IMR-90 (cell line): Measurements from ENCODE around the gene NCKAP5. TPM values are rescaled to one million over a fixed set of nuclear protein-coding genes. Genes with fewer than 3 reads are reported as not detected.

Experiments
- ATAC-seq: fragments of 200-7000 bp; cut with Tn5 transposase; 2 replicates; pipeline ENCODE4 v1.9.1; 2020; ENCODE audit warnings: low read depth, mild to moderate bottlenecking, moderate library complexity
- BruUV-seq: library from RNA; stranded (reverse); fragments of 400-500 nt; replicated peaks from 2 replicates; lab custom pipeline; 2021; lab: Mats Ljungman, UMichigan
- CTCF ChIA-PET: fragments of 300-600 bp; formaldehyde crosslinking; extraction: SDS; loops from one replicate; lab custom pipeline; 2021; ENCODE audit warnings: antibody characterized with exemption; lab: Yijun Ruan, JAX
- POLR2A ChIA-PET: fragments of 300-600 bp; sonication (Branson Sonifier 250); formaldehyde crosslinking; loops from one replicate; lab custom pipeline; 2022; ENCODE audit warnings: antibody characterized with exemption; ENCODE audit not compliant: unreplicated experiment; lab: Charles Lee
- DNase-seq: peaks from one replicate; pipeline ENCODE4 v3.0.0; 2013
- H2AFZ ChIP-seq: replicated peaks from 2 replicates; pipeline ENCODE3; 2013; ENCODE audit warnings: low read length, mild to moderate bottlenecking; ENCODE audit not compliant: poor library complexity
- H2AK5ac ChIP-seq: 2 replicates; pipeline ENCODE4 v1.6.1; 2013; ENCODE audit warnings: low read depth, low read length, inconsistent platforms
- H2AK9ac ChIP-seq: replicated peaks from 2 replicates; pipeline ENCODE3; 2013; ENCODE audit warnings: mild to moderate bottlenecking, low read depth, low read length, moderate library complexity; ENCODE audit not compliant: poor library complexity
- H2BK120ac ChIP-seq: 2 replicates; pipeline ENCODE4 v1.6.1; 2013; ENCODE audit warnings: low read depth, low read length, inconsistent platforms
- H2BK15ac ChIP-seq: 3 replicates; pipeline ENCODE4 v1.6.1; 2013; ENCODE audit warnings: low read depth, low read length, inconsistent platforms
- H2BK20ac ChIP-seq: 2 replicates; pipeline ENCODE4 v1.6.1; 2013; ENCODE audit warnings: low read depth, mild to moderate bottlenecking, inconsistent platforms, low read length, moderate library complexity
- H2BK5ac ChIP-seq: 2 replicates; pipeline ENCODE4 v1.6.1; 2013; ENCODE audit warnings: mild to moderate bottlenecking, low read depth, low read length, inconsistent platforms; ENCODE audit not compliant: poor library complexity, severe bottlenecking
- H3K14ac ChIP-seq: replicated peaks from 2 replicates; pipeline ENCODE4 v1.6.1; 2013; ENCODE audit warnings: low read depth, low read length, inconsistent platforms
- H3K18ac ChIP-seq: 2 replicates; pipeline ENCODE4 v1.6.1; 2013; ENCODE audit warnings: low read depth, low read length, control low read depth
- H3K23ac ChIP-seq: 2 replicates; pipeline ENCODE4 v1.6.1; 2013; ENCODE audit warnings: low read depth, low read length, inconsistent platforms
- H3K27ac ChIP-seq: 2 replicates; pipeline ENCODE4 v1.5.1; 2013; ENCODE audit warnings: mild to moderate bottlenecking, control low read depth, low read length; ENCODE audit not compliant: insufficient read depth
- H3K27me3 ChIP-seq: 2 replicates; pipeline ENCODE4 v1.6.1; 2013; ENCODE audit warnings: low read length; ENCODE audit not compliant: control insufficient read depth, insufficient read depth
- H3K36me3 ChIP-seq: 2 replicates; pipeline ENCODE4 v1.6.1; 2013; ENCODE audit warnings: low read length, mixed read lengths; ENCODE audit not compliant: control insufficient read depth, insufficient read depth
- H3K4ac ChIP-seq: 2 replicates; pipeline ENCODE4 v1.6.1; 2013; ENCODE audit warnings: low read depth, low read length, inconsistent platforms
- H3K4me1 ChIP-seq: 2 replicates; pipeline ENCODE4 v1.6.1; 2013; ENCODE audit warnings: low read length, mixed read lengths; ENCODE audit not compliant: control insufficient read depth, insufficient read depth
- H3K4me2 ChIP-seq: 2 replicates; pipeline ENCODE4 v1.6.1; 2013; ENCODE audit warnings: low read depth, mild to moderate bottlenecking, control low read depth, low read length, moderate library complexity
- H3K4me3 ChIP-seq: 2 replicates; pipeline ENCODE4 v1.5.1; 2013; ENCODE audit warnings: low read depth, mild to moderate bottlenecking, control low read depth, low read length, moderate library complexity; ENCODE audit not compliant: insufficient read depth
- H3K56ac ChIP-seq: 2 replicates; pipeline ENCODE4 v1.6.1; 2013; ENCODE audit warnings: low read length, inconsistent platforms; ENCODE audit not compliant: insufficient read depth; ENCODE audit errors: extremely low read depth
- H3K79me1 ChIP-seq, 2 experiments: 2 replicates each; pipeline ENCODE4 v1.6.1; 2013; ENCODE audit warnings: low read length in 2 of 2, inconsistent platforms in 1 of 2, low read depth in 1 of 2
- H3K9ac ChIP-seq: 2 replicates; pipeline ENCODE4 v1.6.1; 2013; ENCODE audit warnings: low read depth, low read length, control low read depth
- H3K9me1 ChIP-seq: 2 replicates; pipeline ENCODE4 v1.6.1; 2013; ENCODE audit warnings: low read length, inconsistent platforms; ENCODE audit not compliant: insufficient read depth
- H3K9me3 ChIP-seq: 2 replicates; pipeline ENCODE4 v1.6.1; 2013; ENCODE audit warnings: low read length; ENCODE audit not compliant: control insufficient read depth, insufficient read depth
- H4K20me1 ChIP-seq: 2 replicates; pipeline ENCODE4 v1.6.1; 2013; ENCODE audit warnings: low read length, inconsistent platforms; ENCODE audit not compliant: insufficient read depth
- H4K5ac ChIP-seq: 2 replicates; pipeline ENCODE4 v1.6.1; 2013; ENCODE audit warnings: mild to moderate bottlenecking, low read depth, low read length, control low read depth
- H4K8ac ChIP-seq, 2 experiments: 2 replicates each; pipeline ENCODE4 v1.6.1; 2013; ENCODE audit warnings: low read depth in 2 of 2, low read length in 2 of 2, control low read depth in 1 of 2, inconsistent platforms in 1 of 2
- H4K91ac ChIP-seq: 2 replicates; pipeline ENCODE4 v1.6.1; 2013; ENCODE audit warnings: low read depth, low read length, inconsistent platforms; ENCODE audit not compliant: insufficient read depth
- CEBPB ChIP-seq: IDR thresholded peaks from 2 replicates; pipeline ENCODE4 v1.6.1; 2012; ENCODE audit warnings: low read depth, low read length, improper control_type of control experiment
- CHD1 ChIP-seq: IDR thresholded peaks from 2 replicates; pipeline ENCODE4 v1.6.1; 2012; ENCODE audit warnings: low read depth, low read length, improper control_type of control experiment
- FOS ChIP-seq: fragments of 150-350 bp; IDR thresholded peaks from 2 replicates; pipeline ENCODE4 v1.6.1; 2016; ENCODE audit warnings: low read depth, low read length
- MAFK ChIP-seq: IDR thresholded peaks from 2 replicates; pipeline ENCODE4 v1.6.1; 2012; ENCODE audit warnings: low read depth, low read length, improper control_type of control experiment
- MXI1 ChIP-seq: IDR thresholded peaks from 2 replicates; pipeline ENCODE4 v1.6.1; 2012; ENCODE audit warnings: low read depth, mild to moderate bottlenecking, low read length, moderate library complexity, borderline replicate concordance
- NFE2L2 ChIP-seq: fragments of 150-350 bp; IDR thresholded peaks from 2 replicates; pipeline ENCODE4 v1.6.1; 2016; ENCODE audit warnings: low read depth, mild to moderate bottlenecking, low read length
- POLR2A ChIP-seq: IDR thresholded peaks from 2 replicates; pipeline ENCODE4 v1.6.1; 2012; ENCODE audit warnings: mild to moderate bottlenecking, low read depth, low read length
- RAD21 ChIP-seq: IDR thresholded peaks from 2 replicates; pipeline ENCODE4 v1.6.1; 2012; ENCODE audit warnings: low read length, improper control_type of control experiment
- RCOR1 ChIP-seq: IDR thresholded peaks from 2 replicates; pipeline ENCODE4 v1.6.1; 2012; ENCODE audit warnings: mild to moderate bottlenecking, low read length, improper control_type of control experiment; ENCODE audit not compliant: insufficient replicate concordance
- RFX5 ChIP-seq: IDR thresholded peaks from 2 replicates; pipeline ENCODE4 v1.8.0; 2012; ENCODE audit warnings: low read depth, mild to moderate bottlenecking, low read length, moderate library complexity
- SMC3 ChIP-seq: fragments of 150-350 bp; IDR thresholded peaks from 2 replicates; pipeline ENCODE4 v1.6.1; 2016; ENCODE audit warnings: low read depth, mild to moderate bottlenecking, antibody characterized with exemption, low read length, moderate library complexity
- WGBS, 2 experiments: methylation state at CpG; one replicate each; pipeline versions ENCODE4 v1.1.5 to v1.1.7; 2013; ENCODE audit warnings: missing lambda C conversion rate in 2 of 2; ENCODE audit not compliant: insufficient read length in 1 of 2; ENCODE audit errors: extremely low coverage in 2 of 2; 5-methylcytosine and 5-hydroxymethylcytosine counted together
- dilution Hi-C: fragments of 300-500 bp; cut with HindIII; formaldehyde crosslinking; loops from one replicate; pipeline ENCODE4 v1.14.3; 2018; ENCODE audit warnings: low sequenced_read_pairs; ENCODE audit not compliant: unreplicated experiment
- in situ Hi-C: fragments of 300-500 bp; cut with MboI; formaldehyde crosslinking; loops from 3 replicates; pipeline ENCODE4 v1.14.3; 2019; ENCODE audit warnings: low sequenced_read_pairs, inconsistent platforms, mixed read lengths
- intact Hi-C: fragments of 100-400 bp; cut with micrococcal nuclease; formaldehyde crosslinking; loops from 2 replicates; pipeline ENCODE4 v1.10.0; 2022
- polyA plus RNA-seq, 3 experiments: library from polyadenylated mRNA; depleted of rRNA; stranded (reverse); fragments of >200 nt; gene quantifications; 2 replicates each; pipeline ENCODE4 v1.2.3, GENCODE V29; 2012; ENCODE audit warnings: low replicate concordance in 1 of 3
- total RNA-seq: library from RNA; depleted of rRNA; stranded (reverse); fragments of >200 nt; gene quantifications from 2 replicates; pipeline ENCODE4 v1.2.3, GENCODE V29; 2012
- TF ChIP-seq, protein P1 (sequence below): fragments of 150-350 bp; IDR thresholded peaks from 2 replicates; pipeline ENCODE4 v1.6.1; 2017; ENCODE audit warnings: mild to moderate bottlenecking, antibody characterized with exemption, low read length, low read depth
- TF ChIP-seq, protein P2 (sequence below): conservative IDR thresholded peaks from 2 replicates; pipeline ENCODE4 v1.5.1; 2012; ENCODE audit warnings: mild to moderate bottlenecking, low read depth, low read length, improper control_type of control experiment
- TF ChIP-seq, protein P3 (sequence below): fragments of 150-350 bp; IDR thresholded peaks from 2 replicates; pipeline ENCODE4 v1.6.1; 2016; ENCODE audit warnings: low read depth, mild to moderate bottlenecking, low read length, moderate library complexity, borderline replicate concordance

Gene NCKAP5
- total and polyA plus RNA-seq, 2 of the 4 experiments (the other 2 are of a cell fraction), result 2.7 to 3.9 TPM

DNA sequence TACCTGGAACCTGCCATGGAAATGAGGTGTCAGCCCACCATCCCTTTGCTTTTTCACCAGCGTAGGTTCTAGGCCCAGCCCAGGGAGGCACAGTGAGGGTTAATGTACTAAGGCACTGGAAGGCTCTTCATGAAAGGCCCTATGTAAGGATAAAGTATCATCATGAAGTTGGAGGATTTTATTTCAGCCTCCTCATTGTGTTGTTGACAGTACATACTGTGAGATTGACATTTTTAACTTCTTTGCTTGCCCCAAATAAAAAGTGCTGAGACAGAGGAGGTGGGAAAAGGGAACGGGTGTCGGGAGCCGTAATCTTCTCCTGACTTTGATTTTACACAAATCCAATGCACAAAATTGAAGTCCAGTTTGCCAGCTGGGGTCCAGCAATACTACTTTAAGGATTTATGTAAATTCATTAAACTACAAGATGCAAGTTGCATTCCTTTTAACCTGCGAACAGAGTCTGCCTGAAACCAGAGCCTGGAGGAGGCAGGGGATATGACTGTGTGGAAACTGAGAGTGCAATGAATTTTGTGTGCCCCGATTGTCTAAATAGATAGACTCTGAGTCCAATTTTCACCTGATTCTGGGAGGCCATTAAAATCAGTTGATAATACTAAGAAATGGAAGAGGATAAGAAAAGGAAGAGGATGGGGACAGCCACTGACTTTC is 5.4 kb upstream of the NCKAP5 start (continued):
- TF ChIP-seq POLR2A, result no peak

DNA sequence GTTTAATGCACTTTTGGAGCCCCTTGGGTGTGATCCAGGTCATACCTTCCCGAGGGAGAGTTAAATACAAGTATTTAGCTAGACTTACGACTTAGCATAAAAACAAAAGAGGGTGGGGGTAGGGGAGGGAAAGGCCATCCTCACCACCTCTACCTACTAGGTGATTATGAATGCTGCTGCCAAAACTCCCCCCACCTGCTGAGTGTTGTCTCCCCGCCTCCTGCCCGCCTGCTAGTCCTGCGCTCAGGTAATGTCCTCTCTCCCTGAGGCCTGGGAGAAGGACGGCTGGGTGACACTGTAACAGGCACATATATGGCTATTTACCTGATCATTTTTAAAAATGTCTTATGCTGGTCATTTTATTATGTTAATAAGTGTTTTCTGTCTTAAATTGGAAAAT is 3.0 kb upstream of the NCKAP5 start:
- no TSS peak for BruUV-seq
- no peak overlapping the region for H2AK9ac ChIP-seq
- H3K36me3 ChIP-seq, result no peaks in the 10 kb centered on the region
- no peak for DNase-seq
- no peak overlapping the region for H2BK15ac ChIP-seq
- H4K5ac ChIP-seq, result no peak overlapping the region
- H3K56ac ChIP-seq, result no peak overlapping the region
- H4K8ac ChIP-seq, result no peak overlapping the region
- ChIA-PET CTCF (no interaction called here), POLR2A (no interaction called here)
- H3K9me1 ChIP-seq, result no peaks in the 10 kb centered on the region
- H3K4ac ChIP-seq, result no peak overlapping the region
- no peak overlapping the region for H3K9ac ChIP-seq
- no peak overlapping the region for H2AFZ ChIP-seq
- no CpG with 5 or more reads among the region's 6 CpGs for WGBS, 2 experiments
- no peak overlapping the region for H2BK20ac ChIP-seq
- H3K4me2 ChIP-seq, result no peak overlapping the region
- no peak overlapping the region for H3K27ac ChIP-seq
- H3K23ac ChIP-seq, result no peak overlapping the region
- dilution Hi-C loops, result no loop called here
- H3K9me3 ChIP-seq, result no peaks in the 10 kb centered on the region
- H3K4me3 ChIP-seq, result no peak overlapping the region
- H3K14ac ChIP-seq, result no peak overlapping the region
- intact Hi-C loops, result no loop called here
- no peak for ATAC-seq
- no peaks in the 10 kb centered on the region for H3K27me3 ChIP-seq
- peaks cover 14% of the 10 kb centered on the region for H3K4me1 ChIP-seq
- H4K91ac ChIP-seq, result no peak overlapping the region
- no peak overlapping the region for H2AK5ac ChIP-seq
- in situ Hi-C loops, result loop anchor here (25.0 kb wide), 1 partner anchor 909 kb away; the partner anchor contains the start of gene LYPD1
- H4K20me1 ChIP-seq, result no peaks in the 10 kb centered on the region
- H2BK5ac ChIP-seq, result no peak overlapping the region
- no peak overlapping the region for H2BK120ac ChIP-seq
- H3K79me1 ChIP-seq, result peaks cover under 1 to 11% of the 10 kb centered on the region in 2 experiments; a peak in 2 of 4 replicates
- no peak overlapping the region for H3K18ac ChIP-seq
- TF ChIP-seq, protein P1, sequence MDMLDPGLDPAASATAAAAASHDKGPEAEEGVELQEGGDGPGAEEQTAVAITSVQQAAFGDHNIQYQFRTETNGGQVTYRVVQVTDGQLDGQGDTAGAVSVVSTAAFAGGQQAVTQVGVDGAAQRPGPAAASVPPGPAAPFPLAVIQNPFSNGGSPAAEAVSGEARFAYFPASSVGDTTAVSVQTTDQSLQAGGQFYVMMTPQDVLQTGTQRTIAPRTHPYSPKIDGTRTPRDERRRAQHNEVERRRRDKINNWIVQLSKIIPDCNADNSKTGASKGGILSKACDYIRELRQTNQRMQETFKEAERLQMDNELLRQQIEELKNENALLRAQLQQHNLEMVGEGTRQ, result no peak
- TF ChIP-seq FOS, result no peak
- no peak for TF ChIP-seq RFX5
- TF ChIP-seq SMC3, result no peak
- no peak for TF ChIP-seq CHD1
- no peak for TF ChIP-seq RCOR1
- TF ChIP-seq, protein P2, sequence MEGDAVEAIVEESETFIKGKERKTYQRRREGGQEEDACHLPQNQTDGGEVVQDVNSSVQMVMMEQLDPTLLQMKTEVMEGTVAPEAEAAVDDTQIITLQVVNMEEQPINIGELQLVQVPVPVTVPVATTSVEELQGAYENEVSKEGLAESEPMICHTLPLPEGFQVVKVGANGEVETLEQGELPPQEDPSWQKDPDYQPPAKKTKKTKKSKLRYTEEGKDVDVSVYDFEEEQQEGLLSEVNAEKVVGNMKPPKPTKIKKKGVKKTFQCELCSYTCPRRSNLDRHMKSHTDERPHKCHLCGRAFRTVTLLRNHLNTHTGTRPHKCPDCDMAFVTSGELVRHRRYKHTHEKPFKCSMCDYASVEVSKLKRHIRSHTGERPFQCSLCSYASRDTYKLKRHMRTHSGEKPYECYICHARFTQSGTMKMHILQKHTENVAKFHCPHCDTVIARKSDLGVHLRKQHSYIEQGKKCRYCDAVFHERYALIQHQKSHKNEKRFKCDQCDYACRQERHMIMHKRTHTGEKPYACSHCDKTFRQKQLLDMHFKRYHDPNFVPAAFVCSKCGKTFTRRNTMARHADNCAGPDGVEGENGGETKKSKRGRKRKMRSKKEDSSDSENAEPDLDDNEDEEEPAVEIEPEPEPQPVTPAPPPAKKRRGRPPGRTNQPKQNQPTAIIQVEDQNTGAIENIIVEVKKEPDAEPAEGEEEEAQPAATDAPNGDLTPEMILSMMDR, result no peak
- TF ChIP-seq POLR2A, result no peak
- no peak for TF ChIP-seq MAFK
- TF ChIP-seq MXI1, result no peak
- TF ChIP-seq, protein P3, sequence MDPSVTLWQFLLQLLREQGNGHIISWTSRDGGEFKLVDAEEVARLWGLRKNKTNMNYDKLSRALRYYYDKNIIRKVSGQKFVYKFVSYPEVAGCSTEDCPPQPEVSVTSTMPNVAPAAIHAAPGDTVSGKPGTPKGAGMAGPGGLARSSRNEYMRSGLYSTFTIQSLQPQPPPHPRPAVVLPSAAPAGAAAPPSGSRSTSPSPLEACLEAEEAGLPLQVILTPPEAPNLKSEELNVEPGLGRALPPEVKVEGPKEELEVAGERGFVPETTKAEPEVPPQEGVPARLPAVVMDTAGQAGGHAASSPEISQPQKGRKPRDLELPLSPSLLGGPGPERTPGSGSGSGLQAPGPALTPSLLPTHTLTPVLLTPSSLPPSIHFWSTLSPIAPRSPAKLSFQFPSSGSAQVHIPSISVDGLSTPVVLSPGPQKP, result no peak
- no peak for TF ChIP-seq NFE2L2
- TF ChIP-seq CEBPB, result no peak
- no peak for TF ChIP-seq RAD21
